ENCODE measurements around the gene AASDH.

DNA sequence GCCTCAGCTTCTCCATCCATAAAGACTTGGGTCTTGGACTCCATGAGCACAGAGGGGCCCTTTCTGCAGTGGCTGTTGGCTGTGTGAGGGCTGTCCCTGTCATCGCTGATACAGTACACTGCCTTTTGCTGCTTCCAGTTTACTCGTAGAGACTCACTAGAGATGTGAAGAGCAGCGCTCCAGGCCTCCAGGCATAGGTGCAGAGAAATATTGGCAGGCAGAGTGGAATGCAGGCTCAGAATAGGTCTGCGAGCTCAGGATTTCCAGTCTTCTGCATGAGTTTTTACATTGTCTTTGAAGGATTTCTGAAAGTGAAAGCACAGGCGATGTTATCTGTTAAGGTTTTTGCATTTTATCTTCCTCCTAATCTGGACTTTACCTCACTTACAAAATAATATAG, 97.4 kb downstream of the AASDH start:
- TF ChIP-seq GATA2 (IDR thresholded peaks at IDR 0.05; ENCODE audit: low read depth, low read length) (no peak), GATA3 (IDR thresholded peaks at IDR 0.05; ENCODE audit: low read depth, low read length) (no peak)
